Amygdala (tissue), 56 donors: ENCODE data around the gene AFTPH.

ENCODE experiments used
- DNase-seq, 56 donors: peaks; one replicate each; lab custom pipeline; 2025; lab: John Stamatoyannopoulos, UW

AFTPH gene

GRCh38 chr2:64607381-64608304 is 83.5 kb downstream of the AFTPH start:
- no peak for DNase-seq

GRCh38 chr2:64608867-64609226 is 84.7 kb downstream of the AFTPH start:
- DNase-seq, result peak in 1 of 56 donors; percentile 17

- DNase-seq, result peak in 19 of 56 donors; percentile 11 to 63 (median 29)
These were observed 85.3 kb downstream of the AFTPH start for GRCh38 chr2:64609227-64609941.

- no peak for DNase-seq
These were observed 85.8 kb downstream of the AFTPH start for GRCh38 chr2:64609942-64610281.

- no peak for DNase-seq
These were observed 86.3 kb downstream of the AFTPH start for GRCh38 chr2:64610316-64610855.

- no peak for DNase-seq
These were observed 88.6 kb downstream of the AFTPH start for GRCh38 chr2:64612575-64613195.

- DNase-seq, result no peak
These were observed 89.1 kb downstream of the AFTPH start for GRCh38 chr2:64613276-64613675.

- no peak for DNase-seq
These were observed 91.2 kb downstream of the AFTPH start for GRCh38 chr2:64615192-64615763.

- no peak for DNase-seq
These were observed 91.9 kb downstream of the AFTPH start for GRCh38 chr2:64615844-64616536.

GRCh38 chr2:64617631-64618151 is 93.6 kb downstream of the AFTPH start:
- DNase-seq, result peak in 20 of 56 donors; percentile 9 to 62 (median 28)

GRCh38 chr2:64620661-64621060 is 96.5 kb downstream of the AFTPH start:
- DNase-seq, result no peak

- DNase-seq, result peak in 1 of 56 donors; percentile 9
These were observed 98.5 kb downstream of the AFTPH start for GRCh38 chr2:64622443-64623241.

- no peak for DNase-seq
These were observed 99.2 kb downstream of the AFTPH start for GRCh38 chr2:64623242-64623850.

GRCh38 chr2:64624108-64624610 is 100.0 kb downstream of the AFTPH start:
- no peak for DNase-seq

- DNase-seq, result no peak
These were observed 100.7 kb downstream of the AFTPH start for GRCh38 chr2:64624862-64625261.

GRCh38 chr2:64625299-64626145 is 101.4 kb downstream of the AFTPH start:
- DNase-seq, result no peak

GRCh38 chr2:64626146-64626809 is 102.2 kb downstream of the AFTPH start:
- DNase-seq, result no peak
